HL-60/S4 treated with phorbol 12-myristate 13-acetate at 8.2 ng/mL for 4 days and 3 days (cell line): ENCODE measurements around the gene ATP13A3.

Experiments
- in situ Hi-C: fragments of 300-500 bp; cut with MboI; formaldehyde crosslinking; loops from 2 replicates; pipeline ENCODE4 v1.15.0; 2022; ENCODE audit warnings: low sequenced_read_pairs

The ATP13A3 gene

GRCh38 chr3:194446754-194447153 lies 40.0 kb downstream of the ATP13A3 start:
- in situ Hi-C loops = no loop called here

GRCh38 chr3:194446172-194446571 lies 40.6 kb downstream of the ATP13A3 start:
- in situ Hi-C loops = no loop called here

- in situ Hi-C loops = no loop called here
These were observed 42.9 kb downstream of the ATP13A3 start for GRCh38 chr3:194443901-194444300.

GRCh38 chr3:194440756-194441155 lies 46.0 kb downstream of the ATP13A3 start:
- in situ Hi-C loops = no loop called here

- in situ Hi-C loops = no loop called here
These were observed 46.8 kb downstream of the ATP13A3 start for GRCh38 chr3:194439881-194440550.

GRCh38 chr3:194434503-194434902 lies 52.3 kb downstream of the ATP13A3 start:
- in situ Hi-C loops = no loop called here

- in situ Hi-C loops = no loop called here
These were observed 55.2 kb downstream of the ATP13A3 start for GRCh38 chr3:194431554-194431953.

- in situ Hi-C loops = no loop called here
These were observed 61.4 kb downstream of the ATP13A3 start for GRCh38 chr3:194425399-194425798.

- in situ Hi-C loops = no loop called here
These were observed 61.8 kb downstream of the ATP13A3 start for GRCh38 chr3:194424953-194425352.

GRCh38 chr3:194424373-194424772 lies 62.4 kb downstream of the ATP13A3 start:
- in situ Hi-C loops = no loop called here

GRCh38 chr3:194423317-194423716 lies 63.5 kb downstream of the ATP13A3 start:
- in situ Hi-C loops = no loop called here

GRCh38 chr3:194422188-194422587 lies 64.6 kb downstream of the ATP13A3 start:
- in situ Hi-C loops = no loop called here

- in situ Hi-C loops = no loop called here
These were observed 68.1 kb downstream of the ATP13A3 start for GRCh38 chr3:194418671-194419070.

GRCh38 chr3:194407423-194407822 lies 79.4 kb downstream of the ATP13A3 start:
- in situ Hi-C loops = no loop called here

GRCh38 chr3:194405766-194406165 lies 81.0 kb downstream of the ATP13A3 start:
- in situ Hi-C loops = no loop called here

GRCh38 chr3:194404365-194405140 lies 82.2 kb downstream of the ATP13A3 start:
- in situ Hi-C loops = no loop called here

GRCh38 chr3:194401868-194402329 lies 84.9 kb downstream of the ATP13A3 start:
- in situ Hi-C loops = no loop called here

GRCh38 chr3:194401346-194401745 lies 85.5 kb downstream of the ATP13A3 start:
- in situ Hi-C loops = no loop called here

- in situ Hi-C loops = no loop called here
These were observed 86.9 kb downstream of the ATP13A3 start for GRCh38 chr3:194399874-194400411.

- in situ Hi-C loops = no loop called here
These were observed 87.6 kb downstream of the ATP13A3 start, which contains the start of gene GP5 for GRCh38 chr3:194399166-194399565. Gene GP5 (minus strand): TSS chr3:194399266. CDS start chr3:194398282, 984 bp downstream.

GRCh38 chr3:194397757-194398312 lies 89.0 kb downstream of the ATP13A3 start:
- in situ Hi-C loops = no loop called here
